GM23248 (cell line): ENCODE results near the gene IL32.

Experiments used
- EZH2 ChIP-seq: fragments of 200-600 bp; sonication (generic); IDR thresholded peaks from 2 replicates; pipeline ENCODE4 v1.6.1; 2018; ENCODE audit warnings: antibody characterized with exemption, mild to moderate bottlenecking; ENCODE audit not compliant: insufficient read depth, poor library complexity, severe bottlenecking
- EZH2phosphoT487 ChIP-seq: fragments of 200-600 bp; sonication (generic); IDR thresholded peaks from 2 replicates; pipeline ENCODE4 v1.6.1; 2018; ENCODE audit warnings: antibody characterized with exemption, moderate library complexity, mild to moderate bottlenecking, low read depth; ENCODE audit not compliant: insufficient read depth

GRCh38 chr16:3026003-3026378 is 39.4 kb upstream of the IL32 start:
- TF ChIP-seq EZH2, result no peak
- TF ChIP-seq EZH2phosphoT487, result no peak
